Measurements from ENCODE around the gene MGST1. TPM values are rescaled to one million over a fixed set of nuclear protein-coding genes. Genes with fewer than 3 reads are reported as not detected.
"Not testable (repeated sequence)": the region's sequence is repeated elsewhere in the genome, so short reads cannot be mapped to it uniquely, and the experiment has no call there.

Gene MGST1
- total RNA-seq, 4 donors from 2014 or later, result 61.2 to 301 (median 108) TPM

GRCh38 chr12:16399101-16399500 lies 51.7 kb downstream of the MGST1 start:
- no peak for TF ChIP-seq EP300 (IDR thresholded peaks at IDR 0.05)
- no peak for TF ChIP-seq CTCF (IDR thresholded peaks at IDR 0.05)
- no peak for TF ChIP-seq POLR2A (IDR thresholded peaks at IDR 0.05)
- Histone ChIP-seq H3K4me3 (no peak overlapping the region), H3K27ac (no peak overlapping the region), H3K27me3 (no peaks in the 10 kb centered on the region), H3K4me1 (no peaks in the 10 kb centered on the region), H3K9me3 (peaks cover 0 to 16% (median 0%) of the 10 kb centered on the region in 4 donors), H3K36me3 (no peaks in the 10 kb centered on the region)
- 88 to 92% methylated on average over 7 of the region's 7 CpGs for WGBS, 2 donors
- no peak for DNase-seq (ENCODE audit: low spot score in 2 of 2)

GRCh38 chr12:16401835-16402234 lies 54.4 kb downstream of the MGST1 start:
- not testable (repeated sequence) for DNase-seq (ENCODE audit: low spot score in 2 of 2); H3K4me3 ChIP-seq; H3K4me1 ChIP-seq; H3K36me3 ChIP-seq; H3K9me3 ChIP-seq; H3K27me3 ChIP-seq; H3K27ac ChIP-seq
- 44 to 47% methylated on average over 1 of the region's 1 CpG for WGBS, 2 donors

- 81 to 88% methylated on average over 1 of the region's 1 CpG for WGBS, 2 donors
Measured at GRCh38 chr12:16407346-16407745, 59.9 kb downstream of the MGST1 start.

More at GRCh38 chr12:16407346-16407745, 59.9 kb downstream of the MGST1 start:
- Histone ChIP-seq H3K4me3 (no peak overlapping the region), H3K4me1 (no peaks in the 10 kb centered on the region), H3K36me3 (no peaks in the 10 kb centered on the region), H3K27ac (no peak overlapping the region), H3K9me3 (peaks cover 0 to 15% (median 3%) of the 10 kb centered on the region in 4 donors), H3K27me3 (no peaks in the 10 kb centered on the region)
- TF ChIP-seq EP300 (IDR thresholded peaks at IDR 0.05) (no peak), POLR2A (IDR thresholded peaks at IDR 0.05) (no peak), CTCF (IDR thresholded peaks at IDR 0.05) (no peak)
- DNase-seq (ENCODE audit: low spot score in 2 of 2), result no peak

Other genes with a start within 250 kb of the MGST1 start
- not detected for gene SLC15A5, start 70.0 kb upstream of the MGST1 start, total RNA-seq

Data from tibial nerve (tissue), 4 donors.